ENCODE measurements around the gene GRPEL2.

DNA sequence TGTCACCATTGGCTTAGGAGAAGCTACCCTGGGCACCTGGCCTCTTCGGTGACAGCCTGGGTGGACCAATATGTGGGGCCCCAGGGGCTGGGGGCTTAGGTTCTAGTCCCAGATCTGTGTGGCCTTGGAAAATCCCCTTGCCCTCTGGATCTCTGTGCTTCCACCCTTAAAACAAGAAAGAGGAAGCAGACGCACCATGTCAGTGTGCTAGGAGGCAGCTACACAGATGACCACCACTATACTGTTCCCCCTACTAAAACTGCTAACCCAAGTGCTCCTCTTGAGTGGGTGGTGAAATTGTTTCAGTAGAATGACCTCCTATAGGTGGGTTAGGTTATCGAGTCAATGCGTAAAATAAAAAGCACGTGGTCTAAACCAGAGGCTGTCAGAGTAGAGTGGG lies 42.7 kb upstream of the GRPEL2 start:
- TF ChIP-seq, protein P1, sequence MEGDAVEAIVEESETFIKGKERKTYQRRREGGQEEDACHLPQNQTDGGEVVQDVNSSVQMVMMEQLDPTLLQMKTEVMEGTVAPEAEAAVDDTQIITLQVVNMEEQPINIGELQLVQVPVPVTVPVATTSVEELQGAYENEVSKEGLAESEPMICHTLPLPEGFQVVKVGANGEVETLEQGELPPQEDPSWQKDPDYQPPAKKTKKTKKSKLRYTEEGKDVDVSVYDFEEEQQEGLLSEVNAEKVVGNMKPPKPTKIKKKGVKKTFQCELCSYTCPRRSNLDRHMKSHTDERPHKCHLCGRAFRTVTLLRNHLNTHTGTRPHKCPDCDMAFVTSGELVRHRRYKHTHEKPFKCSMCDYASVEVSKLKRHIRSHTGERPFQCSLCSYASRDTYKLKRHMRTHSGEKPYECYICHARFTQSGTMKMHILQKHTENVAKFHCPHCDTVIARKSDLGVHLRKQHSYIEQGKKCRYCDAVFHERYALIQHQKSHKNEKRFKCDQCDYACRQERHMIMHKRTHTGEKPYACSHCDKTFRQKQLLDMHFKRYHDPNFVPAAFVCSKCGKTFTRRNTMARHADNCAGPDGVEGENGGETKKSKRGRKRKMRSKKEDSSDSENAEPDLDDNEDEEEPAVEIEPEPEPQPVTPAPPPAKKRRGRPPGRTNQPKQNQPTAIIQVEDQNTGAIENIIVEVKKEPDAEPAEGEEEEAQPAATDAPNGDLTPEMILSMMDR (IDR thresholded peaks at IDR 0.05; ENCODE audit: low read depth, low read length): no peak
- TF ChIP-seq EZH2phosphoT487 (IDR thresholded peaks at IDR 0.05; ENCODE audit: low read depth): no peak

Measured in OCI-LY3 (cell line).